SKM-1 (cell line): Measurements from ENCODE around the gene RAB21.
A peak's percentile ranks its signal among the peaks of the same experiment; 100 is the strongest.

Experiments
- DNase-seq: peaks from one replicate; lab custom pipeline; 2025; ENCODE audit not compliant: unreplicated experiment; lab: John Stamatoyannopoulos, UW

Gene RAB21, protein sequence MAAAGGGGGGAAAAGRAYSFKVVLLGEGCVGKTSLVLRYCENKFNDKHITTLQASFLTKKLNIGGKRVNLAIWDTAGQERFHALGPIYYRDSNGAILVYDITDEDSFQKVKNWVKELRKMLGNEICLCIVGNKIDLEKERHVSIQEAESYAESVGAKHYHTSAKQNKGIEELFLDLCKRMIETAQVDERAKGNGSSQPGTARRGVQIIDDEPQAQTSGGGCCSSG

GRCh38 chr12:71754461-71755145 is at the start of gene RAB21:
RAB21 (plus strand) TSS chr12:71754863; CDS start chr12:71755130, 267 bp downstream.
- DNase-seq: peak; percentile 67

GRCh38 chr12:71704920-71705319 is 49.7 kb upstream of the RAB21 start:
- DNase-seq: no peak

DNA sequence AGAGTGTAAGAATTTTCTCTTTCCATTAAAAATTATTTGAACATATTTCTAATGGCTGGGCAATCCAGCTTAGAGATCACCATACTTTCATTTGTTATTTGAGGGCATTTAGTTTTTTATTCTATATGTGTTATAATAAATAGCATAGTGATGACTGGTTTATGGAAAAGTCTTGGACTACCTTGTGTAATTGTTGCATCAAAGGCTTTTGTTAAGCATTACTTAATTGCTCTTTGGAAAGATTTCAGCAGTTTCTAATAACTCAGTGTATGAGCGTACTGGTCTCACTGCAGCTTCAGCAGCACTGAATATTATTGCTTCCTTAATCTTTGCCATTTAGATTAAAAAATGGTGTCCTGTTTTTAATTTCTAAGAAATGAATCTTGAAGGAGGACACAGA is 46.0 kb upstream of the RAB21 start:
- no peak for DNase-seq

- DNase-seq: no peak
Measured at GRCh38 chr12:71710276-71711125, 44.2 kb upstream of the RAB21 start.

DNA sequence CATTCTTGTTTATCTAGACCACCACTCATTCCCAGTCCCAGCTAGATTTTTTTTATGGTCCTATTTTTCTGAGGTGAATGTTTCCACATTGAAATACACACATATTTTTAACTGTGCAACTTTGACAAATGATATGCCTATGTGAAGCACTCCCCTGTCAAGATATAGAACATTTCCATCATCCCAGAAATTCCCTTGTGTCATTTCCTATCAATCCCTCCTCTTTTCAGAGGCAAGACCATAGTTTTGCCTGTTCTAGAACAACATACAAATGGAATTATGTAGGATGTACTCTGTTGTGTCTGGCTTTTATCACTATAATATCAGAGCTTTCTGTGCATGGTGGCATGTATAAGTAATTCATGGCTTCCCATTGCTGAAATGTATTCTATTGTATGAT is 36.1 kb upstream of the RAB21 start:
- DNase-seq: no peak

DNA sequence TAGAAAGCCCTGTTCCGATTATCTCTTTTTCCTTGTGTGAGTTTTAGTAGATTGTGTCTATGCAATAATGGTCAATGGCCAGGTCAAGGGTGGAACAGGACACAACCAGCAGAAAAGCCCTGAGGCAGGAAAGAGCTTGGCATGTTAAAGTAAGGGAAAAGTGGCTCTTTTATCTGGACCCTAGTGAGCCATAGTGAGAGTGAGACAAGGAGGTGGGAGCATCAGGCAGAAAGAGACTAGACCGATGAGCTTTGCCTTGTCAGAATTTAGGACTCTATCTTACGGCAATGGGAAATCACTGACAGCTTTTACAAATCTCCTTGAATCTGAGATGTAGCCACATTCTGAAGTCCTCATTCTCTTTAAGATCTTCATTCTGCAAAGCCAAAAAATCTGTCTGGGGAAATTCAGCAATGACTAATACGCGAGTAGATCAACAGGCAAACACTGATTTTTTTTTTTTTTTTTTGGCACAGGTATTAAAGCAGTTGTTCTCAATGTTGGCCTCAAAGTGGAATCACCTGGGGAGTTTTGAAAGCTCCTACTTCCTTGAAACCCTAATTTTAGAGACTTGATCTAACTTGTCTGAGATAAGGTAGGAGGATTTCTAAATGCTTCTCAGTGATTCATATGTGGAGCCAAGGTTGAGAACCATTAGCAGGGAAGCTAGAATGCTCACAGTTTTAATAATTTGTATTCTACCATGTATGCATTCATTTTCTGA is 34.9 kb upstream of the RAB21 start:
- DNase-seq: no peak

DNA sequence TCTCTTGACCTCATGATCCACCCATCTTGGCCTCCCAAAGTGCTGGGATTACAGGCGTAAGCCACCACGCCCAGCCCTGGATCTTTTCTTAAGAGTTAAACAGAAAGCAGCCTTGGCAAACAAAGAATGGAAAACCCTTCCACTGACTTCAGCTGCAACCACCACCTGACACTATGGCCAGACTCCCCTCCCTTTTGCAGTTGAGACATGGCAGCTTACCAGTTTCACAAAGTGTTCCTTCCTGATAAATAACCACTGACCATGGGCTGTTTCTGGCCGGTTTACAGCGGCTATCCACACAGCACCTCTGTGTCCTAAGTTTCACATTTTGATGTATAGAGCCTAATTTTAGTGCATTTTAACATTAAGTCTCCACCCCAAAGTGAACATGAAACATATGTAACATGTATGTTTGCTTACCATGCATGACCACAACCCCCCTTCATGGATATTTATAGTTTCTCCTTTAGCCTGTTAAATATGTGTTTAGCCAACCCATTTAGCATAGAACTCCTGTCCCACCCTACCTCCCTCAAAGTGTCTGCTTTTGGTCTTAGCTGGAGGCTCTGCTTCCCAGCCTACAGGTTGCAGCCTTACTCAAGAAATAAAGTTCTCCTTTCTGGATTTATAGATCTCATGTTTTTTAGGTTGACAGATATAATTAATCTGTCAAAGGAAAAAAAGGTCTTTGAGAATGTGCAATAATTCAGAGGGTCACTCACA is 32.7 kb upstream of the RAB21 start:
- no peak for DNase-seq

GRCh38 chr12:71725011-71725410 is 29.7 kb upstream of the RAB21 start:
- no peak for DNase-seq

DNA sequence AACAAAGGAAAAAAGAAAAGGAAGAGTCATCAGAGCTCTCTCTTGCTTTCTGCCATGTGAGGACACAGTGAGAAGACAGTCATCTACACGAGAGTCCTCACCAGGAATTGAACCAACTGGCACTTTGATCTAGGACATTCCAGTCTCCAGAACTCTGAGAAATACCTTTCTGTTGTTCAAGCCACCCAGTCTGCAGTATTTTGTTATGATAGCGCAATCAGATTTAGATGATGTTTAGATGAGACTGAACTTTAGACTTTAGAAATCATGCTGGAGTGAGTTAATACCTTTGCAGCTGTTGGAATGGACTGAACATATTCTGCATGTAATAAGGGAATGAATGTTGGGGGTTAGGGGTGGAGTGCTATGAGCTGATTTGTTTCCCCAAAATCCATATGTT is 28.1 kb upstream of the RAB21 start:
- DNase-seq: no peak

DNA sequence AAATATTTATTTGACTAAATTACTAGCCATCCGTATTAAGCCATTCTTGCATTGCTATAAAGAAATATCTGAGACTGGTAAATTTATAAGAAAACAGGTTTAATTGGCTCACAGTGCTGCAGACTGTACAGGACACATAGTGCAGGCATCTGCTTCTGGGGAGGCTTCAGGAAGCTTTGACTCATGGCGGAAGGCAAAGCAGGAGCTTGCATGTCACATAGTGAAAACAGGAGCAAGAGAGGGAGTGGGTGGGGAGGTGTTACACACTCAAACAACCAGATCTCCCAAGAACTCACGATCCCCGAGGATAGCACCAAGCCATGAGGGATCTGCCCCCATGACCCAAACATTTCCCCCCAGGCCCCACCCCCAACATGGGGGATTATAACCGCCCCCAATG is 26.7 kb upstream of the RAB21 start:
- DNase-seq: no peak

GRCh38 chr12:71730936-71731335 is 23.7 kb upstream of the RAB21 start:
- no peak for DNase-seq

- no peak for DNase-seq
Measured at GRCh38 chr12:71731439-71732356, 23.0 kb upstream of the RAB21 start.

GRCh38 chr12:71732357-71732712 is 22.3 kb upstream of the RAB21 start:
- DNase-seq: no peak

DNA sequence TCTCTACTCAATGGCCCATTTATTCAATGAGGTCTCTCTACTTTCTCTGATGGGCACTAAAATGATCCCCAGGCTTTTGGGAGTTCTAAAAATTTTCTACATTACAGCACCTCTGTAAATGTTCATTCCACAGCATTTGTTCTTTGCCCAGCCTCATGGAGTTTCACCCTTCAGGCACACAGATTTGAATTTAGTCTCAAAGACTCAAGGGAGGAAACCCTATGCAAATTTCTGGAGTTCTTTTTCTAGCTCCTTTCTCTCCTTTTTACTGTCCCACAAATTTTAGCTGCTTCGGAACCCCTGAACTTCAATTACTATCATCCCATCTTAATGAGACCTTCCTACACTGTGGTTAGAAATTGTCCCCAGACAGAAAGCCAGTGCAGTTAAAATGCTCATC is 17.5 kb upstream of the RAB21 start:
- no peak for DNase-seq

DNA sequence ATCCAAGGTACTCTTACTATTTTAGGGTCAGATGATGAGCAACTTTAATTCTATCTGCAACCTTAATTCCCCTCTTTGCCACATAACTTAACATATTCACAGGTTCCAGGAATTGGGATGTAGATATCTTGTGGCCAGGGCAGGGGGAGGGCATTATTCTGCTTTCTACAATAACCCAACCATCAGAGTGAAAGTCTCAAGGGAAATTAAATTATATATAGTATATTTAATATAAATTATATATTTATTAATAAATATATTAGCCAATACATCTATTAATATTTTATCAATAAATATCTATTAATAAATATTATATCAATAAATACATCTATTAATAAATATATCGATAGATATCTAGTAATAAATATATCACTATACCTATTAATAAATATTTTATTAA is 11.7 kb upstream of the RAB21 start:
- no peak for DNase-seq

- DNase-seq: no peak
Measured at GRCh38 chr12:71744522-71745300, 10.0 kb upstream of the RAB21 start.

DNA sequence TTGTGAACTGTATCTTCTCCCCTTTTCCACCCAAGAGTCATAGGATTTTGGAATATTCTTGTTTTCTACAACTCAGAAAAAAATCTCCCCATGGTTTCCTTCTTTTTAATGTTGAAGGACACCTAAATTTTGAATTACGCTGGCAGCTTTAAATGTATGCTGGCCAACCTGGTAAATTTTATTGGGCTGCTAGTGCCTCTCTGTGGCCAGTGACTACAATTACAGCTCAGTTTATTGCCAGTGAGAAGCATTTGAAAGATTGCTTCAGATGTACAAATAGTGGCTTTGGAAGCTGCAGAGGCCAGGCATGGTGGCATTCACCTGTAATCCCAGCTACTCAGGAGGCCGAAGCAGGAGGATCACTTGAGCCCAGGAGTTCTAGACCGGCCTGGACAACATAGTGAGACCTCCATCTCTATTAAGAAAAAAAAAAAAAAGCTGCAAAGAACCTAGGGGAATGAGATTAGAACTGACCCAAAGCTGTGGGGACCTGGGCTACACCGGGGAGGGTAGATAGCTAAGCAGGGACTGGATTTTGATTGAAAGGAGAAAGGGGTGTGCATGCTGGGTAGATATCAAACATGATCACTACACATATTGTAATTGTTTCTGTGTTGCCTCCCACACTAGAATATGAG is 7.6 kb upstream of the RAB21 start:
- DNase-seq: peak; percentile 2

DNA sequence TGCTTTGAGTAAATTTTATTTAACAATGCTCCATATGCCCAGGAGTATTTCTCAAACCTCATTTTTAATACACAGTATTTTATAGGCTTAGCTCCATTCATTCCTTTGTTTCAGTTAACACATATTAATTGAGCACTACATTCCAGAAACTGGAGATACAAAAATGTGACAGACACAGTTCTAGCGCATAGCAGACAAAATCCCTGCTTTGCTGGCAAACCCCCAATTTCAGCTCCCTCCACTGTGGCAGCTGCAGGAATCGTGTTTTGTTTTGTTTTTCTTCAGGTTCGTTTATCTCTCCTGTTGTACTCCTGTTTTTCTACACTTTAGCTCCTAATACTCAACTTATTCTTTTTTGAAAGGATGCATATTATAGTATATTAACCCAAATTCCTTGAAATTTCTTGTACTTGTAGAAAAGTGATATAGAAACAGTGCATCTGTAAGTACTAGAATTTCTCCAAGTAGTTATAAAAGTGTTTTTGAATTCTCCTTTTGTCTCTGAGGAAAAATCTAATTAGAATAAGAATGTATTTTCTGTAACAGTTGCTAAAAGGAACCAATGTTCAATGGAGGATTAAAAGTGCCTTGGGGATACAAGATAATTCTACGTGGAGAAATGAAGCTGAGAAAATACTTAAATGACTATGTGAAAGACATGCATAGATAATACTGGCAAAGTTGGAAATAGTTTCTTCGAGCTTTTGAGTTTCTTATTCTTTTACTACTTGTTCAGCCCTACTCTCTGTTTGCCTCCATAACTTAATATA is 6.4 kb upstream of the RAB21 start:
- no peak for DNase-seq
